COLO668 (cell line): ENCODE results near the gene CSMD2.
"Not testable (repeated sequence)": the region's sequence is repeated elsewhere in the genome, so short reads cannot be mapped to it uniquely, and the experiment has no call there.

Source experiments
- DNase-seq: peaks from one replicate; lab custom pipeline; 2025; ENCODE audit not compliant: unreplicated experiment; lab: John Stamatoyannopoulos, UW

CSMD2 gene

GRCh38 chr1:34113362-34113761 lies 51.7 kb downstream of the CSMD2 start:
- DNase-seq, result no peak

- no peak for DNase-seq
These were observed 56.3 kb downstream of the CSMD2 start for GRCh38 chr1:34108711-34109110.

DNA sequence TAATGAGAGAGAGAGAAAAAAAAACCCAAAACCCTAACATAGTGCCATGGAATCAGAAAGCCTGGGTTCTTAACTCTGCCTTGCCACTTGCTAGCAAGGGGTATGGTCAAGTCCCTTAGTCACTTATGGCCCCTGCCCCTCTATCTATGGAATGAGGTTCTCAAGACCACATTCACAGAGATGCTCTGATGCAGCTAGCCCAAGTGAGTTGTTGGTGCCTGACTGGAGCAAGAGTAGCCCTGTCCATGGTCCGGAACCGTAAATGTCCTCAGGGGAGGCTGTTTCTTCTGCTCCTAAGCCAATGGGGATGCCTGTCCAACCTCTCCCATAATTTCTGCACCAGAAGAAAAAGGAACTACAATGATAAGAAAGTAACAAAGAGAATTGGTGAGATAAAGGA lies 56.8 kb downstream of the CSMD2 start:
- DNase-seq, result no peak

DNA sequence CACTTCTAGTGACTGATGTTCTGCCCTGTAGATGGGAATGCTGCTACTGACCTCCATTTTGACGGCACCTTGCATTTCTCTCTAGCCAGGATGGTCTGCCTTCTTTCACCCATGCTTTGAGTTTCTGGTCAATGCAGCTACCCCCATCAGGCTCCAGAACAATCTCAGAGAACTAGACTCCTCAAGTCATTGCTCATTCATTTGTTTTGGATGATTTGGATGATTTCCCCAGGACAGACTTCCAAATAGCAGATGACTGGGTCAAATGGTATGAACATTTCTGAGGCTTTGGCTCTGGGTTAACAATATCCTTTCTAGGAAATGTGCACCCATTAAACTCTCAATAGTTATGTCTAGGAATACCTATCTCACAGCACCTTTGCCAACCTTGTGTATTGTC lies 63.9 kb downstream of the CSMD2 start:
- no peak for DNase-seq

DNA sequence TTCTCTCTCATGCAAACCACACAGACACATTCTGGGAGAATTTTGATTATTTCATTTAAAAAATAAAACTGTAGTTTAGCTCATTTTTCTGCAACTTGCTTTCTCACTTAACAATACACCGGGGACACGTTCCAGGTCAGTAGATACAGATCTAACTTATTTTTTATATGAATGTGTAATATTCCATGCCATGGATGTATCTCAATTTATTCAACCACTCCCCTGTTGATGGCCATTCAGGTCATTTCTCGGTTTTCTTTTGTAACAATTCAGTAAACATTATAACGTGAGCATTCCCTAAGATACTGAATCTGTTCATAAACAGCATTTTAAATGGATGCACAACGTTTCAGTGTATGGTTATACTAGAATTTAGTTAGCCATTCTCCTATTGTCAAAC lies 64.7 kb downstream of the CSMD2 start:
- DNase-seq, result no peak

DNA sequence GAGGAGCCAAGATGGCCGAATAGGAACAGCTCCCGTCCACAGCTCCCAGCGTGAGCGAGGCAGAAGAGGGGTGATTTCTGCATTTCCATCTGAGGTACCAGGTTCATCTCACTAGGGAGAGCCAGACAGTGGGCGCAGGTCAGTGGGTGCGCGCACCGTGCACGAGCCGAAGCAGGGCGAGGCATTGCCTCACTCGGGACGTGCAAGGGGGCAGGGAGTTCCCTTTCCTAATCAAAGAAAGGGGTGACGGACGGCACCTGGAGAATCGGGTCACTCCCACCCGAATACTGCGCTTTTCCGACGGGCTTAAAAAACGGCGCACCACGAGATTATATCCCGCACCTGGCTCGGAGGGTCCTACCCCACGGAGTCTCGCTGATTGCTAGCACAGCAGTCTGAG lies 72.6 kb downstream of the CSMD2 start:
- not testable (repeated sequence) for DNase-seq

DNA sequence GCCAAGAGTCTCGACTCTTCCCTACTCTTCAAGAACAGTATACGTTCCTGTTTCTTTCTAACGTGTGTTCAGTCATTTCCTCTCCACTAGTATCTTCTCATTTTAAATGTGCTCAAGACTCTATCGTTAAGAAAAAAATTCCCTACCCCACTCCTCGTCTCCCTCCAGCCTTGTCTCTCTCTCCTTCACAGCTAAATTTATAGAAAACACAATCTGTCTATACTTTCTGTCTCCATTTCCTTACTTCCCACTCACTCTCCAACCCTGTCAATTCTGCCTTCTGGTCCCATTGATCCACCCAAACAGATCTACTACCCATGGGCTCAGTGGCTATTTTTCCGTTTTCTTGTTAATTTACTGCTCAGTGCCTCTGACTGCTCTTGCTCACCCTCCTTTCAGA lies 75.3 kb downstream of the CSMD2 start:
- no peak for DNase-seq

DNA sequence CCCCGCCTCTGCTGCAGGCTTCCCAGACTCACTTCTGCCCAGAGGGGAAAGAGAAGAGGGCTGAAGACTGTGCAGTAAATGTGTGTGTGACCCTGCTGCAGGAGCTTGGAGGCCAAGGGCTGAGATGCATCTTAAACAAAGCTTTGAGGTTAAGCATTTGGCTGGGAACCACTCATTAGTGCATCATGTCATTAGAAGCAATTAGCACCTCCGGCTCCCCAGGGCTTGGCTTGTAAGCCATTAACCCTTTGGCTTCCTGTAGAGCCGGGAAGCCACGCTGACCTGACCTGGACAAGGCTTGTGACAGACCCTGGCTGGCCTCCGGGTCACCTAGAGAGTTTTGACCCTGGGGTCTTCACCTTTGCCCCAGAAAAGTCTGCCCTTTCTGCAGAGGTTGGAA lies 77.0 kb downstream of the CSMD2 start:
- DNase-seq, result no peak

DNA sequence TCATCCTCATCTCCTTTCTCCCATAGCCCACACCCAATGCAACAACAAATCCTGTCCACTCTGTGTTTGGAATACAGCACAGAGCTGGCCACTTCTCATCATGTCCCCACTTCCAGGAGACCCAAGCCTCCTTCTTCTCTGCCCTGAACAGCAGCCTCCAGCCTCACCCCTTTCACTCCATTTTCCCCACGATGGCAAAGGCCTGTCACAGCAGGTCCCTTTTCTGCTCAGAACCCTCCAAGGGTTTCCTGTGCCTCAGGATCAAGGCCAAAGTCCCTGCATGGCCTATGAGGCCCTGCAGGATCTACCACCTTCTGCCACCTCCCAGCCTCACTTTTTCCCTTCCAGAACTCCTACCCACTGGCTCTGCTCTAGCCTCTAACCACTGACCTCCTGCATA lies 78.5 kb downstream of the CSMD2 start:
- DNase-seq, result no peak

DNA sequence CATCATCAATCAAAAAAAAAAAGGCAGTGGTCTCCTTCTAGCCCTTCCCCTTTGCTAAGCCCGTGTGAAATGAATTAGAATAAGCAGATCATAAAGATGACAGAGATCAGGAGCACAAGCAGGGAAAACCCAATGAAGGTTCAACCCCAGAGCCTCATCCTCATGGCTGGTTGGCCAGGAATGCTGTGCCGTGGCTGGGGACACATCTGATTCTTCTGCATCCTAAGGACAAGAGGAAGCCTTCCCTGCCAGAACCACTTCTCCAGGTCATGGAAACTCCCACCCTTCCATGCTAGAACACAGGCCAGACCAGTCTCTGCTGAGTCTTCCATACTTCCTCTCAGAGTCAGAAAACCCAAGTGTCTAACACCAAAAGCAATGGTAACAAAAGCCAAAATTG lies 81.1 kb downstream of the CSMD2 start:
- no peak for DNase-seq

DNA sequence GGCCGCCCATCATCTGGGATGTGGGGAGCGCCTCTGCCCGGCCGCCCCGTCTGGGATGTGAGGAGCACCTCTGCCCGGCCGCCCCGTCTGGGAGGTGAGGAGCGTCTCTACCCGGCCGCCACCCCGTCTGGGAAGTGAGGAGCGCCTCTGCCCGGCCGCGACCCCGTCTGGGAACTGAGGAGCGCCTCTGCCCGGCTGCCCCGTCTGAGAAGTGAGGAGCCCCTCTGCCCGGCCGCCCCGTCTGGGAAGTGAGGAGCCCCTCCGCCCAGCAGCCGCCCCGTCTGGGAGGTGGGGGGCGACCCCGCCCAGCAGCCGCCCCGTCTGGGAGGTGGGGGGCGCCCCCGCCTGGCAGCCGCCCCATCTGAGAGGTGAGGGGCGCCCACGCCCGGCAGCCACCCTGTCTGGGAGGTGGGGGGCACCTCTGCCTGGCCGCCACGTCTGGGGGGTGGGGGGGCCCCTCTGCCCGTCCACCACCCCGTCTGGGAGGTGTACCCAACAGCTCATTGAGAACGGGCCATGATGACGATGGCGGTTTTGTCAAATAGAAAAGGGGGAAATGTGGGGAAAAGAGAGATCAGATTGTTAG lies 82.9 kb downstream of the CSMD2 start:
- DNase-seq, result not testable (repeated sequence)

GRCh38 chr1:34078383-34078782 lies 86.6 kb downstream of the CSMD2 start:
- no peak for DNase-seq

- no peak for DNase-seq
These were observed 89.5 kb downstream of the CSMD2 start for GRCh38 chr1:34075576-34075975.

- DNase-seq, result no peak
These were observed 91.9 kb downstream of the CSMD2 start for GRCh38 chr1:34073028-34073695.

DNA sequence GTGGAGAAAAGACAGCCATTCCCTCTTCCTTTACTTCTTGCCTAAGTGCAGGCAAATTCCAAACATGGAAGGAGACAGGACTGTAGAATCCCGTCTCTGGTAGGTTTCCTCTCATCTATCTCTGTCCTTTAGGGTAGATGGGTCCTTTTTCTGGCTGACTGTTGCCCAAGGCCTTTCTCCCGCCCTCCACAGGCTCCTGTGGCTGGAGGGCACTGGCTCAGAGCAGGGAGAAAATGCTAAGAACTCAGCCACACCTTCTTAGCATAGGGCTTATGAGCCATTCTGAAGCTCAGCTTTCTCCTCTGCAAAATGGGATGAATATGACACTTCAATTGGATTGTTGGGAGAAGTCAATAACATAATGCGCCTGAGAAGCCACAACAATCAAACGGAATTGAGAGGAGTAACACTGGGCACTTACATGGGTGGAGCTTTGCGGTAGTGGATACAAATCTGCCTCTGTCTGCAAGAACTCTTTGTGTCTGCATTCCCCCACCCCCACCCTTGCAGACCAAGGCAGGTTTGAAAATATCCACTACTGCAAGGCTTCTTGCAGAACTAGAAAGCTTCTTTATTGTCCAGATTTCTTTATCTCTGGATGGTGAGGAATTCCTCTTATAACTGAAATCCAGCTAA lies 94.7 kb downstream of the CSMD2 start:
- DNase-seq, result no peak

DNA sequence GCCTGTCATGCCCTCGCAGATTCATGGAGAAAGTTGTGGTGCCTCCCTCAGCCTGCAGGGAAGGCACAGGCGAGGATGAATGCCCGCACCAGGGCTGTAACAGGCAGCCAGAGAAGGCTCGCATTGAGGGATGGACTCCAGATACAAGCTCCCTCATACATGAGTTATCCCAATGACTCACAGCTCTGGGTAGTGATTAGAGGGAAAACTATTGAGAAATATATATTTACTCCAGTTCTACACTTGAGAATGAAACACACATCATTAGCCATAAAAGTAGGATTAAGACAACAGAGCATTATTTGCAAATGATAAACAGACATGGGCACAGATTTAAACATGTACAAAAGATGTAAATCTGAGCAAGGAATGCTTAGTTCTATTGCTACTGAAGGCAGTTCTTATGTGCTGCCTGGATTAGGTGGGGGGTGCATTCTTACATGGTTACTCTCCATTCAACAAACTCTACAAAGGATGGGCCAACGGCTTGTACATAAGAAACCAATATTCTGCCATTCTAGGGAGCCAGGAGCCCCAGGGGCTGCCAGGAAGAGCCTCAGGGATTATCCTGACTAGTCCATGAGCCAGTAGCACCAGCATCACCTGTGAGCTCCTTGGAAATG lies 97.9 kb downstream of the CSMD2 start:
- DNase-seq, result no peak

- DNase-seq, result no peak
These were observed 98.9 kb downstream of the CSMD2 start for GRCh38 chr1:34066166-34066565.

- no peak for DNase-seq
These were observed 99.5 kb downstream of the CSMD2 start for GRCh38 chr1:34065498-34065897.

DNA sequence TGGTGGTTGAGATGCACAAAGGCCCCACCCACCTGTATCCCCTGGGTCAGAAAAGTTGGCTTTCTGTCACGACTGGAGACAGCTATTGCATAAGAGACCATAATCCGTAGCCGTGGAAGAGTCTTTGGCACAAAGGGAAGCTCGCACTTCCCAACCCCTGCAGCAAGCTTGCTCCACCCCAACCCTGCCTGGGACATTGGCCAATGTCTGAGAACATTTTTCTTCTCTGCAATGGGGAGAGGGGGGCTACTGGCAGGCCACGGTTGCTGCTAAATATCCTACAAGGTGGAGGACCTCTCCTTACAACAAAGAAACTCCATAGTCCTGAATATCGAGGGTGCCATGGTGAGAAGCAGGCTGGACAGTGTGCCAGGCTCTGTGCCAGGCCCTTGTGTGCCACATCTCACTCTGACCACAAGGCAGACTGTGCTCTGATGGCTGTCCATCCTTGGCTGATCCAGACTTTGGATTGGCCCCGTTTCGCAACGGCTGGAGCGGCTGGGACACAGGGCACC lies 104.1 kb downstream of the CSMD2 start:
- DNase-seq, result no peak

DNA sequence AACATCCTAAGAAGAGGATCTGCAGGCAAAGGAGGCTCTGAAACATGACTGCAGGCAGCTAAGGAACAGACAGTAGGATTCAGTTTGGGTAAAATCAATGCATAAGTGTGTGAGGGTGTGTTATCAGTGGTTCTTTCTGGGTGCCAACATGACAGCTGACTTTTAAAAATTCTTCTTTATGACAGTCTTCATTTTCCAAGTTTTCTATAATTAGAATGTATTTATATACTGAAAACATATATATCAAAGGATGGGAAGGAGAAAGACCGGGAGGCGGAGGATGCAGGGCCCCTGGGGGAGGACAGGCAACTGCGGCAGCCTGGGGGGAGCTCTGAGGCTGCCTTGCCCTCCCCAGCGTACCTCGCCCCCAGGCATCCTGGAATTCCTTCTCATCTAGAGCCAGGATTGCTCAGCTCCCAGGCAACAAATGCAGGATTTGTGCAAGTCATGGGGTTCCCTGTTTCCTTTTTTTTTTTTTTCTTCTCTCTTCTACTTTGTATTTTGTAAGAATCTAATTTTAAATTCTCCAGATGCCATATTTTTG lies 104.8 kb downstream of the CSMD2 start:
- no peak for DNase-seq

GRCh38 chr1:34057347-34058130 lies 107.5 kb downstream of the CSMD2 start:
- no peak for DNase-seq
